Measurements from ENCODE around the gene PDPK1. TPM values are rescaled to one million over a fixed set of nuclear protein-coding genes. Genes with fewer than 3 reads are reported as not detected.
A peak's percentile ranks its signal among the peaks of the same experiment; 100 is the strongest.
"Not testable (repeated sequence)": the region's sequence is repeated elsewhere in the genome, so short reads cannot be mapped to it uniquely, and the experiment has no call there.

Gene PDPK1
- total and polyA plus RNA-seq, 11 donors: 12.3 to 54.1 (median 35.7) TPM

DNA sequence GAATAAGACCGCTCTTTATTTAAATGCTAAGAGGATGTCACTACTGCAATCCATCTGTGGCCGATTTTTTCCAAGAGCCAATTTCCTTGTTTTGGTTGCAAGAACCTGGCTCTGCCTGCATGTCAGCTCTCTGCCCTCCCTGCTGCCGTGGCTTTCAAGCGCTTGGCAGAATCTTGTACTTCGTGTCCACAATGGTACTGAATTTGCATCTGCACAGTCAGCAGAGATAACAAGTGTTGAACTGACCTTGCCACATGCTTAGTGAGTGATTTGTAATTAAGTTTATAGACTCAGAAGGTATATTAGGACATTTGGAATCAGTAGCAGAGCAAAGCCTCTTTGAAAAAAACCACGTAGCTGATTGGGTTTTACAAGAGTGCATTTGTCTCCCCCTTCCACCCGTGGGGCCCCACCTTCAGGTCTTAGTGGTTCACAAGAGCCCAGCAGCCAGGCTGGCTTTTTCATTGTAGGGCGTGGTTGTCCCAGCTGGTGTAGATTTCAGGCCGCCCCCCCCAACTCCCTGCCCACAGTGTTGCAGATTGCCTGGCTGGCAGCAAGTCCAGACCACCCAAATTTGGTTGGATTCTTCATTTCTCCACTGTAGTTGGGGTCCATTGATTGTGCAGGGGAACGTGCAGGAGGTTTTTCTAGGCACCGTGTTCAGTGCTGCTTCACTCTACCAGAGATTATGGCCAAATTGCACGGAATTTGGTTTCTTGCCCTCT lies 63.6 kb downstream of the PDPK1 start:
- ATAC-seq: peak in 2 of 4 donors; percentile 12 to 40
- H3K4me1 ChIP-seq: peaks cover 0 to 21% (median 10%) of the 10 kb centered on the region in 12 donors
- H3K9me3 ChIP-seq; H3K4me3 ChIP-seq; H3K27me3 ChIP-seq; intact Hi-C loops (cut with DNase I): not testable (repeated sequence)
- DNase-seq: peak in 1 of 5 donors; percentile 23
- H3K36me3 ChIP-seq: peaks cover 0 to 28% (median 26%) of the 10 kb centered on the region in 9 donors
- H3K27ac ChIP-seq: peak overlapping the region in 3 of 12 donors; percentile 48 to 61 (median 52)
- 61 to 74% (median 72%) methylated on average over 6 to 11 of the region's 12 CpGs for WGBS, 4 donors

DNA sequence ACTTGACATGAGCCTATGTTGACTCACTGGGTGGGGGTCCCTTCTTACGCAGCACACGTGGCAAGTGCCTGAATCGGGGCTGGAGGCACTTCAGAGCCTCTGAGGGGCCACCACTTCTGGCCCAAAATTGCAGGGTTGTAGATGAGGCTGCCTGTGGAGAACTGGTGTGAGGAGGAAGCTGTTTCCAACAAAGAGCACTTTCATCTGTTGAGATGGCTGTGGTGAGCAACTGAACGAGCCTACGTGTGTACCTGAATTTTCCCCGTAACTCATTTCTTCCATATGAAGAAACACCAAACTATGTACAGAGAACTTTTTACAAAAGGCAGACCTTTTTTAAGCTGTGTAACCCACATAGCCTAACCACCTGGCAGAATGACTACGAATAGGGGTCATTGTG lies 64.4 kb downstream of the PDPK1 start:
- H3K27me3 ChIP-seq; H3K4me3 ChIP-seq; intact Hi-C loops (cut with DNase I); H3K9me3 ChIP-seq; DNase-seq; ATAC-seq: not testable (repeated sequence)
- Histone ChIP-seq H3K4me1 (peaks cover 0 to 21% (median 10%) of the 10 kb centered on the region in 12 donors), H3K36me3 (peaks cover 0 to 20% (median 19%) of the 10 kb centered on the region in 9 donors), H3K27ac (peak overlapping the region in 4 of 12 donors; percentile 48 to 90 (median 74))
- 93 to 100% (median 95%) methylated on average over 2 to 7 of the region's 7 CpGs for WGBS, 4 donors

DNA sequence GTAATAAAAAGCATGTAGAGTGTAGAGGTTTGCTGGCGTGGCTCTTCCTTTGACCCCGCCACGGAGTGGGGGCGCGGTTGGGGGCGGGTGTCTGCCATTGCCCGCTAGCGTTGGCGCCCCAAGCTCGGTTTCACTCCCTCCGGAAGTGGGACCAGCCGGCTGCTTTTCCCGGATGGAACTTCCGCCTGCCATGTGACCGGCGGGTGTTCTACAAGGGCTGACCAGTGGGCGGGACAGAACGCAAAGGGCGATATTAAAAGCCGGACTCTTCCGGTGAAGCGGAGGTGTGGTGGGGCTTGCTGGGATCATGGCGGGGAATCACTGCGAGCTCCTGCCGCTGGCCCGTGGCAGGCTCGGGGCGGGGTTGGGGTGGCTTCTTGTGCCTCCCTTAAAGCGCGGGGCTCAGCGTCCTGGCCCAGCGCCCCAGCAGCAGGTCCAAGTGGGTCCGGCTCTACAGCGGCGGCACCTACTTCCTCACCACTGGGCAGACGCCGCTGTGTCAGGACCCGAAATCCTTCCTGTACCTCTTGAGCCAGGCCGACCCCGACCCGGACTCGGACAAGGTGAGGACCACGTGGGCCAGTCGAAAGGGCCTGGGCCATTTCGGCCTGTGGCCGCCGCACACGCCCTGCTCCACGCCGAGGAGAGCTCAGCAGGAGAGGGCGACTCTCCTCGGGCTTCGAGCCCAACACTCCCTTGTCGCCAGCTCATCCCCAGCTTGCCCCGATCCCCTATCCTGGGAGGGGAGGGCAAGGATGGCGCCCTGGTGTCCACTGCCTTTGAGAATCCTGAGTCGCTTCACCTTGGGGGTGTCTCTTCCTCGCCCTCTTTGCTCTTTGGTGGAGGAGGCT lies 65.6 kb downstream of the PDPK1 start:
- Histone ChIP-seq H3K4me1 (peaks cover 0 to 28% (median 12%) of the 10 kb centered on the region in 12 donors), H3K36me3 (peaks cover 0 to 8% (median 7%) of the 10 kb centered on the region in 9 donors), H3K27ac (peak overlapping the region; percentile 58 to 90 (median 83)), H3K4me3 (peak overlapping the region; percentile 73 to 99 (median 84)), H3K9me3 (no peaks in the 10 kb centered on the region), H3K27me3 (no peaks in the 10 kb centered on the region)
- ATAC-seq (peak; percentile 90 to 94 (median 92)), DNase-seq (peak; percentile 95 to 97 (median 96))
- WGBS, 4 donors: 0 to 1% (median 0%) methylated on average over 50 to 58 of the region's 58 CpGs
- TF ChIP-seq, protein P1, sequence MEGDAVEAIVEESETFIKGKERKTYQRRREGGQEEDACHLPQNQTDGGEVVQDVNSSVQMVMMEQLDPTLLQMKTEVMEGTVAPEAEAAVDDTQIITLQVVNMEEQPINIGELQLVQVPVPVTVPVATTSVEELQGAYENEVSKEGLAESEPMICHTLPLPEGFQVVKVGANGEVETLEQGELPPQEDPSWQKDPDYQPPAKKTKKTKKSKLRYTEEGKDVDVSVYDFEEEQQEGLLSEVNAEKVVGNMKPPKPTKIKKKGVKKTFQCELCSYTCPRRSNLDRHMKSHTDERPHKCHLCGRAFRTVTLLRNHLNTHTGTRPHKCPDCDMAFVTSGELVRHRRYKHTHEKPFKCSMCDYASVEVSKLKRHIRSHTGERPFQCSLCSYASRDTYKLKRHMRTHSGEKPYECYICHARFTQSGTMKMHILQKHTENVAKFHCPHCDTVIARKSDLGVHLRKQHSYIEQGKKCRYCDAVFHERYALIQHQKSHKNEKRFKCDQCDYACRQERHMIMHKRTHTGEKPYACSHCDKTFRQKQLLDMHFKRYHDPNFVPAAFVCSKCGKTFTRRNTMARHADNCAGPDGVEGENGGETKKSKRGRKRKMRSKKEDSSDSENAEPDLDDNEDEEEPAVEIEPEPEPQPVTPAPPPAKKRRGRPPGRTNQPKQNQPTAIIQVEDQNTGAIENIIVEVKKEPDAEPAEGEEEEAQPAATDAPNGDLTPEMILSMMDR (IDR thresholded peaks at IDR 0.05): peak in 3 of 12 donors; percentile 5 to 11 (median 7)
- TF ChIP-seq POLR2A (IDR thresholded peaks at IDR 0.05): peak in 1 of 2 donors; percentile 94
- intact Hi-C loops (cut with DNase I): no loop called here

DNA sequence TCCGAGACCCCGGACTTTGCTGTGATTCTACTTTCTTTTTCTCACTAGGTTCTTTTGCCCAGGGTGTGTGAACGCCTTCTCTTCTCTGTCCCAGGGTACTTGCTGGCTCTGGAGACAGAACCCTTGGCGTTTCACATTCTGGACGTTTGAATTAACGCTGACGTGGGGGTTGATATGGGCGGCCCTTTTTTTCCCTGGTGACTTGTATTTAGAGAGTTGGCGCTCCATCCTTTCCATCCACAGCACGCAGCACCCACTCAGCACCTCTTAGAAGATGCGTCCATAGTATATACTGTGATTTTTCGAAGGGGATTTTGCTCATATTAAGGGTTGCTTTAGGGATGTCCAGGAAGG lies 66.2 kb downstream of the PDPK1 start:
- 2 to 7% (median 3%) methylated on average over 12 of the region's 12 CpGs for WGBS, 4 donors
- H3K9me3 ChIP-seq; ATAC-seq; H3K36me3 ChIP-seq; DNase-seq; intact Hi-C loops (cut with DNase I); H3K27me3 ChIP-seq: not testable (repeated sequence)
- Histone ChIP-seq H3K4me1 (peaks cover 0 to 28% (median 12%) of the 10 kb centered on the region in 12 donors), H3K4me3 (peak overlapping the region; percentile 73 to 99 (median 84)), H3K27ac (peak overlapping the region in 10 of 12 donors; percentile 68 to 90 (median 84))

DNA sequence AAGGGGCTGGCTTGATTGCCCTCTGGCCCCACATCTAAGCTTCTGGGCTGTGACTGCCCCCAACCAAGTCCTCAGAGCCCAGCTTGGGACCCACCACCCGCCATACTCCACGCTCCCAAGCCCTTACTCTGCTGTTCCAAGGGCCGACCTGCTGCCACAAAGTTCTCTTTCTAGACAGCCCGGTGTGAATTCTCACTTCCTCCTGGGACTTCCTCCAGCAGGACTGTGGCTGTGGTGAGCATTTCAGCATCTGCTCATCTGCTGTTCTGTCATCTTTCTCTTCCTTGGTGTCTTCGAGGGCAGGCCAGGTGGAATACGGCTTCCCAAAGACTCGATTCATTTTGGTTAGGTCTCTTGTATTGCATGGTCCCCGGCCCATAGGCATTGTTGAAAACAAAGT lies 69.0 kb downstream of the PDPK1 start:
- Histone ChIP-seq H3K36me3 (peaks cover 0 to 16% (median 12%) of the 10 kb centered on the region in 9 donors), H3K4me1 (peaks cover 0 to 28% (median 13%) of the 10 kb centered on the region in 12 donors)
- intact Hi-C loops (cut with DNase I); H3K27me3 ChIP-seq; H3K9me3 ChIP-seq; H3K4me3 ChIP-seq; DNase-seq; ATAC-seq; H3K27ac ChIP-seq: not testable (repeated sequence)
- WGBS, 4 donors: no CpG with 5 or more reads among the region's 8 CpGs

DNA sequence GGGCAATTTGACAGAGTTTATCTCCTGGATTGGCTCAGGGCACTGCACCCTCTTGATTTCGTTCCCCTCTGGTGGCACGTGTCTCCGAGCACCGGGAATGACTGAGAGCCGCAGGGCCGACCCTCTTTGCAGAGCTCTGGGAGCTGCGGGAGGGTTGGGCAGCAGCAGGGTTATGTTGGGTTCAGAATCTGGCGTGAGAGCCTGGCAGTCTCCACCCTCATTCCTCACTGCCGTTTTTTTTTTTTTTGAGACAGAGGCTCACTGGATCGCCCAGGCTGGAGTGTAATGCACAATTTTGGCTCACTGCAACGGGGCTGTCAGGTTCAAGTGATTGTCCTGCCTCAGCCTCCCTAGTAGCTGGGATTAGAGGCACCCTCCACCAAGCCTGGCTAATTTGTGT lies 71.5 kb downstream of the PDPK1 start:
- peaks cover 0 to 17% (median 8%) of the 10 kb centered on the region in 12 donors for H3K4me1 ChIP-seq
- peaks cover 0 to 16% (median 12%) of the 10 kb centered on the region in 9 donors for H3K36me3 ChIP-seq
- H3K4me3 ChIP-seq; H3K9me3 ChIP-seq; intact Hi-C loops (cut with DNase I); H3K27ac ChIP-seq; H3K27me3 ChIP-seq; DNase-seq: not testable (repeated sequence)
- ATAC-seq: peak; percentile 24 to 66 (median 38)
- 33 to 71% (median 48%) methylated on average over 4 to 9 of the region's 11 CpGs for WGBS, 4 donors

All from heart left ventricle (tissue), 16 donors.